ENCODE data around the gene SELENON.

SELENON gene

GRCh38 chr1:25806418-25806817, 6.4 kb downstream of the SELENON start (continued):
- TF ChIP-seq REST (tag by site-specific recombination; IDR thresholded peaks at IDR 0.05): no peak

GRCh38 chr1:25807480-25808390, 7.7 kb downstream of the SELENON start:
- Histone ChIP-seq H3K36me3 (ENCODE audit: control insufficient read depth in 2 of 2, insufficient read depth in 1 of 2, low read length in 2 of 2) (peaks cover 10 to 82% of the 10 kb centered on the region in 2 experiments; a peak in 2 of 3 replicates), H3K9me3 (ENCODE audit: control insufficient read depth, insufficient read depth, low read depth, low read length) (no peaks in the 10 kb centered on the region), H3K4me1 (ENCODE audit: control insufficient read depth, insufficient read depth, low read length) (no peaks in the 10 kb centered on the region), H3K27ac (ENCODE audit: extremely low read depth, low read depth, low read length) (no peak overlapping the region), H3K4me3 (ENCODE audit: low read depth, low read length) (no peak overlapping the region)
- TF ChIP-seq ZIC2 (tag by site-specific recombination; IDR thresholded peaks at IDR 0.05) (peak; percentile 58), OVOL3 (tag by site-specific recombination; IDR thresholded peaks at IDR 0.05) (no peak), GLIS1 (tag by site-specific recombination; IDR thresholded peaks at IDR 0.05) (peak; percentile 71)
- ChIA-PET CTCF (interaction anchor here (0.6 to 1.4 kb wide), 5 partner anchors 9 to 115 kb away, joined by 3 to 4 read pairs (median 3); no protein-coding TSS in a partner anchor), POLR2A (no interaction called here)

GRCh38 chr1:25808481-25809244, 8.7 kb downstream of the SELENON start:
- H3K27ac ChIP-seq (ENCODE audit: extremely low read depth, low read depth, low read length): no peak overlapping the region
- ChIA-PET CTCF (interaction anchor here (0.7 to 2.9 kb wide), 5 partner anchors 10 to 199 kb away, joined by 3 to 17 read pairs (median 3); no protein-coding TSS in a partner anchor), POLR2A (interaction anchor here (1.9 to 2.7 kb wide), 2 partner anchors 8 to 561 kb away, joined by 5 to 14 read pairs; partner anchors contain the start of genes RSRP1 and SELENON)
- H3K9me3 ChIP-seq (ENCODE audit: control insufficient read depth, insufficient read depth, low read depth, low read length): no peaks in the 10 kb centered on the region
- H3K4me1 ChIP-seq (ENCODE audit: control insufficient read depth, insufficient read depth, low read length): no peaks in the 10 kb centered on the region
- H3K4me3 ChIP-seq (ENCODE audit: low read depth, low read length): no peak overlapping the region
- TF ChIP-seq TCF7L2 (IDR thresholded peaks at IDR 0.05; ENCODE audit: borderline replicate concordance, low read depth, low read length) (no peak), ZNF596 (tag by site-specific recombination; IDR thresholded peaks at IDR 0.05) (no peak), ZNF488 (tag by site-specific recombination; IDR thresholded peaks at IDR 0.05) (no peak), GLIS2 (tag by site-specific recombination; IDR thresholded peaks at IDR 0.05) (peak; percentile 22; the same call in 1 of the 2 replicates), BCL11B (tag by site-specific recombination; IDR thresholded peaks at IDR 0.05; ENCODE audit: low read depth) (no peak), PATZ1 (tag by site-specific recombination; IDR thresholded peaks at IDR 0.05) (peak; percentile 20; the same call in 1 of the 2 replicates)
- peaks cover 7 to 91% of the 10 kb centered on the region in 2 experiments; a peak in 2 of 3 replicates for H3K36me3 ChIP-seq (ENCODE audit: control insufficient read depth in 2 of 2, insufficient read depth in 1 of 2, low read length in 2 of 2)

Data from HEK293 (cell line).